ENCODE measurements around the gene C16orf92. TPM values are rescaled to one million over a fixed set of nuclear protein-coding genes. Genes with fewer than 3 reads are reported as not detected.

The C16orf92 gene
- total and polyA plus RNA-seq, 2 of the 8 experiments (the other 6 are each of a cell fraction or from before 2014, with no cell fraction given) = not detected

GRCh38 chr16:30068750-30069610, 46.0 kb downstream of the C16orf92 start:
- Histone ChIP-seq H3K9ac (replicated peaks in 1 of 4; ENCODE audit: extremely low read depth in 1 of 4, low read depth in 3 of 4, low read length in 3 of 4) (no peak overlapping the region), H2BK15ac (ENCODE audit: low read length) (no peak overlapping the region), H2AFZ (ENCODE audit: low read length) (no peak overlapping the region), H3K79me2 (ENCODE audit: control insufficient read depth in 1 of 2, insufficient read depth in 2 of 2, low read length in 2 of 2) (peaks cover 15 to 30% of the 10 kb centered on the region in 2 experiments), H3K9me3 (ENCODE audit: insufficient read depth in 2 of 2, low read depth in 1 of 2, low read length in 1 of 2) (no peaks in the 10 kb centered on the region), H3K23me2 (ENCODE audit: low read depth, low read length) (peaks cover 13% of the 10 kb centered on the region; the same call in 1 of the 2 replicates), H3K56ac (replicated peaks; ENCODE audit: insufficient read length, low read depth, low read length) (no peak overlapping the region), H3K36me3 (ENCODE audit: control insufficient read depth in 2 of 4, insufficient read depth in 4 of 4, low read length in 3 of 4) (peaks cover 19 to 54% (median 47%) of the 10 kb centered on the region in 4 experiments), H2BK120ac (replicated peaks; ENCODE audit: low read depth, low read length) (no peak overlapping the region), H2BK20ac (ENCODE audit: low read length) (no peak overlapping the region), H3K4me3 (ENCODE audit: extremely low read depth in 1 of 4, insufficient read depth in 2 of 4, low read depth in 3 of 4, low read length in 4 of 4) (no peak overlapping the region), H3K18ac (ENCODE audit: extremely low read depth, low read length) (no peak overlapping the region; the same call in 1 of the 2 replicates), H3K14ac (ENCODE audit: insufficient read length) (no peak overlapping the region), H3K4me2 (ENCODE audit: insufficient read depth in 1 of 2, low read depth in 2 of 2, low read length in 2 of 2) (no peak overlapping the region), H3K4ac (replicated peaks; ENCODE audit: insufficient read length, low read depth, low read length) (no peak overlapping the region), H2AK5ac (ENCODE audit: low read depth, low read length) (no peak overlapping the region), H2BK5ac (ENCODE audit: low read depth, low read length) (no peak overlapping the region), H3K4me1 (replicated peaks in 1 of 4; ENCODE audit: control insufficient read depth in 3 of 4, insufficient read depth in 4 of 4, low read length in 3 of 4) (peaks cover 0 to 14% (median 6%) of the 10 kb centered on the region in 4 experiments; a peak in 6 of 7 replicates), H3K79me1 (ENCODE audit: low read depth, low read length) (peaks cover 9% of the 10 kb centered on the region; the same call in 1 of the 2 replicates), H2BK12ac (ENCODE audit: low read depth, low read length) (no peak overlapping the region), H3K23ac (ENCODE audit: insufficient read length) (no peak overlapping the region), H4K20me1 (replicated peaks in 1 of 2; ENCODE audit: control insufficient read depth in 1 of 2, insufficient read depth in 2 of 2, low read length in 2 of 2) (peaks cover 16 to 35% of the 10 kb centered on the region in 2 experiments), H4K91ac (replicated peaks; ENCODE audit: insufficient read length, low read length) (no peak overlapping the region), H4K5ac (ENCODE audit: insufficient read length, low read depth, low read length) (no peak overlapping the region), H4K8ac (ENCODE audit: extremely low read depth, insufficient read depth, low read length) (no peak overlapping the region), H3K27me3 (replicated peaks in 1 of 4; ENCODE audit: control insufficient read depth in 3 of 4, extremely low read depth in 1 of 4, insufficient read depth in 3 of 4, low read length in 3 of 4) (no peaks in the 10 kb centered on the region), H3K27ac (ENCODE audit: low read depth, low read length) (no peak overlapping the region)
- WGBS, 2 experiments (ENCODE audit: extremely low coverage in 1 of 2, insufficient coverage in 1 of 2, insufficient read length in 1 of 2, insufficient replicate concordance in 2 of 2, low coverage in 1 of 2, low lambda C conversion rate in 2 of 2, missing lambda C conversion rate in 1 of 2) = 90% methylated on average over 17 of the region's 17 CpGs; no CpG with 5 or more reads in 1 of the 2 experiments
- no peak for DNase-seq (ENCODE audit: low read depth in 1 of 2, low spot score in 2 of 2)
- ChIA-PET POLR2A (ENCODE audit: partially characterized antibody) (interaction anchor here (7.7 to 21.2 kb wide), 3 partner anchors 9 to 21 kb away, joined by 88 to 353 read pairs (median 151); partner anchors contain the start of genes PPP4C, TBX6 and YPEL3), CTCF (ENCODE audit: partially characterized antibody) (interaction anchor here (1.2 to 7.3 kb wide), 5 partner anchors 11 to 43 kb away, joined by 5 to 51 read pairs (median 6); partner anchors contain the start of gene TBX6)
- no peak for FAIRE-seq
- peak; percentile 36 to 52 for TF ChIP-seq RAD21 (IDR thresholded peaks at IDR 0.05 in 1 of 2, conservative IDR thresholded peaks at IDR 0.05 in 1 of 2; ENCODE audit: low read depth in 2 of 2, low read length in 2 of 2)
- TF ChIP-seq SIRT6 (IDR thresholded peaks at IDR 0.05; ENCODE audit: low read length) = no peak
- TF ChIP-seq POLR2A (IDR thresholded peaks at IDR 0.05; ENCODE audit: control extremely low read depth in 1 of 2, low read depth in 2 of 2, low read length in 2 of 2) = 0 out of 3 replicates have a peak, but pooled peaks of 1 of the 2 experiments have one; percentile 32
- no peak for TF ChIP-seq CREB1 (IDR thresholded peaks at IDR 0.05)
- no peak for TF ChIP-seq EP300 (IDR thresholded peaks at IDR 0.05; ENCODE audit: borderline replicate concordance in 1 of 2, low read depth in 2 of 2, low read length in 2 of 2)
- TF ChIP-seq KDM5A (IDR thresholded peaks at IDR 0.05; ENCODE audit: low read length) = no peak
- TF ChIP-seq KDM1A (IDR thresholded peaks at IDR 0.05; ENCODE audit: borderline replicate concordance, low read length) = no peak
- no peak for TF ChIP-seq USF2 (IDR thresholded peaks at IDR 0.05; ENCODE audit: low read length)
- TF ChIP-seq GABPA (IDR thresholded peaks at IDR 0.05; ENCODE audit: borderline replicate concordance, insufficient read depth, low read length) = no peak

Data from H1 (cell line).